AG09309 (cell line): ENCODE data around the gene GSX2.
"Not testable (repeated sequence)": the region's sequence is repeated elsewhere in the genome, so short reads cannot be mapped to it uniquely, and the experiment has no call there.

Experiments used
- DNase-seq: peaks from one replicate; pipeline ENCODE4 v3.0.0-alpha.2; 2010; ENCODE audit warnings: low read depth
- H3K4me3 ChIP-seq: 2 replicates; pipeline ENCODE4 v1.5.1; 2011; ENCODE audit warnings: mild to moderate bottlenecking, low read depth, low read length, moderate library complexity; ENCODE audit not compliant: control insufficient read depth
- TF ChIP-seq, protein P1 (sequence below): IDR thresholded peaks from 2 replicates; pipeline ENCODE4 v1.5.1; 2011; ENCODE audit warnings: mild to moderate bottlenecking, low read depth, low read length, inconsistent platforms; ENCODE audit not compliant: insufficient read depth, control insufficient read depth; ENCODE audit errors: missing control alignments

Gene GSX2

GRCh38 chr4:54099748-54100574 lies at the start of gene GSX2:
Gene GSX2 (plus strand): TSS chr4:54100163. CDS start chr4:54100345, 182 bp downstream.
- TF ChIP-seq, protein P1, sequence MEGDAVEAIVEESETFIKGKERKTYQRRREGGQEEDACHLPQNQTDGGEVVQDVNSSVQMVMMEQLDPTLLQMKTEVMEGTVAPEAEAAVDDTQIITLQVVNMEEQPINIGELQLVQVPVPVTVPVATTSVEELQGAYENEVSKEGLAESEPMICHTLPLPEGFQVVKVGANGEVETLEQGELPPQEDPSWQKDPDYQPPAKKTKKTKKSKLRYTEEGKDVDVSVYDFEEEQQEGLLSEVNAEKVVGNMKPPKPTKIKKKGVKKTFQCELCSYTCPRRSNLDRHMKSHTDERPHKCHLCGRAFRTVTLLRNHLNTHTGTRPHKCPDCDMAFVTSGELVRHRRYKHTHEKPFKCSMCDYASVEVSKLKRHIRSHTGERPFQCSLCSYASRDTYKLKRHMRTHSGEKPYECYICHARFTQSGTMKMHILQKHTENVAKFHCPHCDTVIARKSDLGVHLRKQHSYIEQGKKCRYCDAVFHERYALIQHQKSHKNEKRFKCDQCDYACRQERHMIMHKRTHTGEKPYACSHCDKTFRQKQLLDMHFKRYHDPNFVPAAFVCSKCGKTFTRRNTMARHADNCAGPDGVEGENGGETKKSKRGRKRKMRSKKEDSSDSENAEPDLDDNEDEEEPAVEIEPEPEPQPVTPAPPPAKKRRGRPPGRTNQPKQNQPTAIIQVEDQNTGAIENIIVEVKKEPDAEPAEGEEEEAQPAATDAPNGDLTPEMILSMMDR: no peak
- no peak for DNase-seq
- peak within 1 kb of the TSS; percentile 47 for H3K4me3 ChIP-seq

DNA sequence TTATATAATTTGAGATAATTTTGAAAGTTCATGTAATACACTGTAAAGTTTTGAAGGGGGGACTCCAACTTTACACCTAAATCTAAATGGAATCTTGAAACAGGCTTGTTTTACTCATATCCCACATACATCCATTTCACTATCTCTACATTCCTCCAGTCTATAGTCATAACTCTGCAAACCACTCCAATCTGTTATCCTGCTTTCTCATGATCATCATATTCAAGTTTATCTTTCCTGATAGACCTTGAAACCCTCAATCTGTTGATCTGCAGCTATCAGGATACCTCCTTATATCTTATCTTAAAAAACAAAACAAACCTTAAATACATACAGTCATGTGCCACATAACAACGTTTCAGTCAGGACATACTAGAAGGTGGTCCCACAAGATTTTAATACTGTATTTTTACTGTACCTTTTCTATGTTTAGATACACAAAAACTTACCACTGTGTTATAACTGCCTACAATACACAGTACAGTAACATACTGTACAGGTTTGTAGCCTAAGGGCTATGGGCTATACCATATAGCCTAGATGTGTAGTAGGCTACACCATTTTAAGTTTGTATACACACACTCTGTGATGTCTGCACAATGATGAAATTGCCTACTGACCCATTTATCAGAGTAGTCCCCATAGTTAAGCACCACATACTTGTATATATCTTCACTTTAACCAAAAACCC lies 49.6 kb upstream of the GSX2 start:
- TF ChIP-seq, protein P1: no peak
- DNase-seq: no peak
- no peak overlapping the region for H3K4me3 ChIP-seq

- not testable (repeated sequence) for DNase-seq
Measured at GRCh38 chr4:54053322-54053721, 46.6 kb upstream of the GSX2 start.

DNA sequence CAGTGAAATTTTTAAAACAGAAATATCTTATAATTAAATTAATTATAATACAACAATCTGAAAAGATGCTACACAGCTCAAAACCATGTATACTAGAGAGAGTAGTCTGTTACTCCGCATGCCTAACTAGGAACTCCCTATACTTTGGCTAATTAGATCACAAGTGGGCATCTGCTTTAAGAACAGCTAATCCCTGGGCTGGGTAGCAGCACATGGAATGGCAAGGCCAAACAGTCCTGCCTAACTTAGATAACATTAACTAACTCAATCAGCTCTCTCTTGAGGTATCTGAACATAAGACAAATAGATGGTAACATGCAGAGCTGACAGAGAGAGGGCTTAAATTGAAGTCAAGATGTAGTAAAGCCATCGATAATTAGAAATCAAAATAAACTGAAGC lies 45.5 kb upstream of the GSX2 start:
- no peak overlapping the region for H3K4me3 ChIP-seq
- no peak for DNase-seq
- TF ChIP-seq, protein P1: no peak

More at GRCh38 chr4:54053322-54053721, 46.6 kb upstream of the GSX2 start:
- H3K4me3 ChIP-seq: not testable (repeated sequence)

DNA sequence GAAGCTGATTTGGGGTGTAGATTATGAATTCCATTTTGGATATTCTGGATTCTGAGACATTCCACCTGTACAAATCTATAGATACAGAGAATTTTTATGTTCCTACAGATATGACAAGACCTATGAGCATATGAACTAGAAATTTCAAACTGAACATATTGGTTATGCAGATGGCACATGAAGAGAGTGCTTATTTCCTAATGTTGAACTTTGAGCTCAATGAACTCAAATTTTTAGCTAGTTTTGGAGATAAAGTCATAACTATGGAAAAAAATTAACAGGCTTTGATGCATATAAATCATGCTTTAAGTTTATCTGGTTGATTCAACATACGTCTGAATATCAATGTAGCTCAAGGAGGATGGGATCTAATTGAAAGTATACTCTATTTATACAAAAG lies 44.5 kb upstream of the GSX2 start:
- TF ChIP-seq, protein P1: no peak
- H3K4me3 ChIP-seq: no peak overlapping the region
- no peak for DNase-seq

- DNase-seq: no peak
- TF ChIP-seq, protein P1: no peak
- H3K4me3 ChIP-seq: no peak overlapping the region
Measured at GRCh38 chr4:54056360-54056759, 43.6 kb upstream of the GSX2 start.

DNA sequence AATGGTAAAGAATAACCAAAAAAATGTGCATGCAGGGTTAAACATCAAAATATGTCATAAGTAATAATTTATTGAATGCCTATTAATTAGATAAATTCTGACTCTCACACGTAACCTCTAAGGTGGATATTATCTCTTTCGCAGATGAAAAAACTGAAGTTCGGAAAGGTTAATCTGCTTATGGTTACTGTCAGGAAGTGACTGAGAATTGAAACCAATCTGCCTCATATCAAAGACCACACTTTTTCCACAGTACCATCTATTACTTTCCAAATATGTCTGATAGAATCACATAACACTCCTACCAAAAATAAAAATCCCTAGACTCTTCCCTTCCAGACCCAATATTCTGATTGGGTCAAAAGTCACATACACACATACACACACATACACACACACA lies 41.8 kb upstream of the GSX2 start:
- H3K4me3 ChIP-seq: no peak overlapping the region
- TF ChIP-seq, protein P1: no peak
- DNase-seq: no peak
